Neural crest cell (in vitro differentiated cells): Measurements from ENCODE around the gene LRRC66. TPM values are rescaled to one million over a fixed set of nuclear protein-coding genes. Genes with fewer than 3 reads are reported as not detected.

ENCODE experiments used
- DNase-seq: peaks from one replicate; pipeline ENCODE4 v3.0.0; 2021; ENCODE audit warnings: low read depth, mixed read lengths, low spot score
- H3K27ac Mint-ChIP-seq: one replicate; pipeline ENCODE4 v1.8.0; 2021; ENCODE audit warnings: mild to moderate bottlenecking, mixed read lengths; ENCODE audit not compliant: unreplicated experiment
- H3K27me3 Mint-ChIP-seq: 2 replicates; pipeline ENCODE4 v1.8.0; 2021; ENCODE audit warnings: low read depth, mild to moderate bottlenecking, mixed read lengths
- H3K36me3 Mint-ChIP-seq: 2 replicates; pipeline ENCODE4 v1.8.0; 2021; ENCODE audit warnings: low read depth, mild to moderate bottlenecking, mixed read lengths
- H3K4me1 Mint-ChIP-seq: 2 replicates; pipeline ENCODE4 v1.8.0; 2021; ENCODE audit warnings: mixed read lengths
- H3K4me3 Mint-ChIP-seq: one replicate; pipeline ENCODE4 v1.8.0; 2021; ENCODE audit warnings: mild to moderate bottlenecking, mixed read lengths
- H3K9me3 Mint-ChIP-seq: 2 replicates; pipeline ENCODE4 v1.8.0; 2021; ENCODE audit warnings: mixed read lengths
- CTCF ChIP-seq: fragments of 200-600 bp; sonication (generic); conservative IDR thresholded peaks from 2 replicates; pipeline ENCODE4 v1.5.0; 2021; ENCODE audit warnings: antibody characterized with exemption, mild to moderate bottlenecking
- total RNA-seq: library from RNA; stranded (reverse); gene quantifications from 2 replicates; pipeline ENCODE4 v1.2.1, GENCODE V29; 2021

The LRRC66 gene
- total RNA-seq, 1 donor from 2014 or later = 0.33 TPM

- Mint-ChIP-seq H3K27ac (no peak overlapping the region), H3K9me3 (peaks cover under 1% of the 10 kb centered on the region), H3K4me1 (peaks cover 13% of the 10 kb centered on the region), H3K36me3 (peaks cover 3% of the 10 kb centered on the region), H3K27me3 (peaks cover 42% of the 10 kb centered on the region), H3K4me3 (no peak overlapping the region)
- TF ChIP-seq CTCF = no peak
- no peak for DNase-seq
These were observed 34.1 kb upstream of the LRRC66 start for GRCh38 chr4:52054254-52054653.

GRCh38 chr4:52052475-52052780, 32.3 kb upstream of the LRRC66 start:
- H3K4me1 Mint-ChIP-seq = peaks cover 13% of the 10 kb centered on the region
- H3K27me3 Mint-ChIP-seq = peaks cover 49% of the 10 kb centered on the region
- peaks cover 8% of the 10 kb centered on the region for H3K36me3 Mint-ChIP-seq
- peak overlapping the region; percentile 96 for H3K4me3 Mint-ChIP-seq
- H3K27ac Mint-ChIP-seq = no peak overlapping the region
- no peak for TF ChIP-seq CTCF
- H3K9me3 Mint-ChIP-seq = peaks cover 2% of the 10 kb centered on the region
- no peak for DNase-seq

GRCh38 chr4:52051615-52052474, 31.7 kb upstream of the LRRC66 start:
- no peak for TF ChIP-seq CTCF
- peaks cover 2% of the 10 kb centered on the region for H3K9me3 Mint-ChIP-seq
- peaks cover 8% of the 10 kb centered on the region for H3K36me3 Mint-ChIP-seq
- peaks cover 13% of the 10 kb centered on the region for H3K4me1 Mint-ChIP-seq
- H3K27me3 Mint-ChIP-seq = peaks cover 53% of the 10 kb centered on the region
- H3K27ac Mint-ChIP-seq = peak overlapping the region; percentile 68
- DNase-seq = peak; percentile 60
- H3K4me3 Mint-ChIP-seq = peak overlapping the region; percentile 96

- TF ChIP-seq CTCF = no peak
- Mint-ChIP-seq H3K4me1 (peaks cover 13% of the 10 kb centered on the region), H3K27ac (peak within 1 kb of the TSS; percentile 68), H3K36me3 (peaks cover 8% of the 10 kb centered on the region), H3K9me3 (peaks cover 2% of the 10 kb centered on the region), H3K27me3 (peaks cover 55% of the 10 kb centered on the region), H3K4me3 (peak within 1 kb of the TSS; percentile 96)
- peak; percentile 1 for DNase-seq
These were observed 31.1 kb upstream of the LRRC66 start, which contains the start of gene SPATA18 for GRCh38 chr4:52051213-52051614. TSS of gene SPATA18 (plus strand) at chr4:52051304. CDS start at chr4:52051705, 401 bp downstream.

- DNase-seq = no peak
- H3K36me3 Mint-ChIP-seq = peaks cover 8% of the 10 kb centered on the region
- no peak for TF ChIP-seq CTCF
- peak overlapping the region; percentile 56 for H3K4me3 Mint-ChIP-seq
- H3K27ac Mint-ChIP-seq = no peak overlapping the region
- H3K4me1 Mint-ChIP-seq = peaks cover 13% of the 10 kb centered on the region
- H3K27me3 Mint-ChIP-seq = peaks cover 52% of the 10 kb centered on the region
- peaks cover 2% of the 10 kb centered on the region for H3K9me3 Mint-ChIP-seq
These were observed 29.1 kb upstream of the LRRC66 start for GRCh38 chr4:52049266-52049665.
